A549 (cell line): Measurements from ENCODE around the gene STOML2. TPM values are rescaled to one million over a fixed set of nuclear protein-coding genes. Genes with fewer than 3 reads are reported as not detected.

Experiments used
- ATAC-seq, 2 experiments: fragments of 200-7000 bp in 1 of 2; fragments of >200 bp in 1 of 2; cut with Nextera tagmentation in 1 of 2; cut with Tn5 transposase in 1 of 2; 3 replicates each; pipeline versions ENCODE4 v1.8.0 to v1.9.1; 2018 to 2020; ENCODE audit warnings: mild to moderate bottlenecking in 1 of 2, moderate library complexity in 1 of 2
- CTCF ChIA-PET: fragments of 300-600 bp; sonication (Branson Sonifier 250); formaldehyde crosslinking; extraction: SDS; loops from one replicate; lab custom pipeline; 2021; ENCODE audit warnings: antibody characterized with exemption, inconsistent platforms; lab: Yijun Ruan, JAX
- POLR2A ChIA-PET: fragments of 350-600 bp; formaldehyde crosslinking; extraction: SDS; loops from one replicate; lab custom pipeline; 2021; ENCODE audit warnings: antibody characterized with exemption, inconsistent platforms; lab: Yijun Ruan, JAX
- DNase-seq, 2 experiments: peaks; one replicate each; pipeline versions ENCODE4 v3.0.0 to v3.0.0-alpha.2; 2011 to 2016; ENCODE audit warnings: low read depth in 1 of 2, low spot score in 1 of 2
- FAIRE-seq: peaks from 2 replicates; lab custom pipeline; 2011; peaks lifted over from hg19 to GRCh38; lab: Jason Lieb, UNC
- H3K27ac ChIP-seq, 2 experiments: fragments of >200 bp; sonication (Bioruptor Twin); formaldehyde crosslinking; 3 replicates each; pipeline ENCODE4 v1.5.1; 2016 to 2017
- H3K4me1 ChIP-seq: fragments of >200 bp; sonication (Bioruptor Twin); formaldehyde crosslinking; 3 replicates; pipeline ENCODE4 v1.6.1; 2016
- H3K4me2 ChIP-seq: fragments of >200 bp; sonication (Bioruptor Twin); formaldehyde crosslinking; 3 replicates; pipeline ENCODE4 v1.6.1; 2016
- H3K4me3 ChIP-seq: fragments of >200 bp; sonication (Bioruptor Twin); formaldehyde crosslinking; 3 replicates; pipeline ENCODE4 v1.5.1; 2016
- H3K9me3 ChIP-seq: fragments of >200 bp; sonication (Bioruptor Twin); formaldehyde crosslinking; 3 replicates; pipeline ENCODE4 v1.6.1; 2016
- BHLHE40 ChIP-seq: IDR thresholded peaks from 2 replicates; pipeline ENCODE4 v1.6.1; 2012; ENCODE audit warnings: low read depth, low read length, inconsistent platforms
- CHD4 ChIP-seq: fragments of 200-600 bp; sonication (generic); IDR thresholded peaks from 2 replicates; pipeline ENCODE4 v1.6.1; 2016; ENCODE audit warnings: antibody characterized with exemption, mild to moderate bottlenecking, borderline replicate concordance
- EHF ChIP-seq: fragments of 250-450 bp; sonication (Bioruptor Pico); IDR thresholded peaks from 2 replicates; pipeline ENCODE4 v1.5.0; 2020; ENCODE audit warnings: mild to moderate bottlenecking
- EP300 ChIP-seq, 2 experiments: fragments of >200 bp; sonication (Bioruptor Twin); formaldehyde crosslinking; IDR thresholded peaks; 2 replicates in 1 of 2; 3 replicates in 1 of 2; pipeline ENCODE4 v1.6.1; 2016 to 2017
- FOSL2 ChIP-seq, 2 experiments: fragments of 450-650 bp in 1 of 2; fragments of >200 bp in 1 of 2; sonication (Bioruptor Twin) in 1 of 2; formaldehyde crosslinking; IDR thresholded peaks; 2 replicates each; pipeline versions ENCODE4 v1.5.0 to v1.6.1; 2016 to 2020; ENCODE audit warnings: mild to moderate bottlenecking in 1 of 2, moderate library complexity in 1 of 2
- HEYL ChIP-seq: fragments of 250-450 bp; sonication (Bioruptor Pico); IDR thresholded peaks from 2 replicates; pipeline ENCODE4 v1.8.0; 2021; ENCODE audit warnings: mild to moderate bottlenecking, moderate library complexity
- HOXA7 ChIP-seq: fragments of 250-450 bp; sonication (Bioruptor Pico); IDR thresholded peaks from 2 replicates; pipeline ENCODE4 v1.5.0; 2020; ENCODE audit warnings: mild to moderate bottlenecking, moderate library complexity
- HOXB13 ChIP-seq: fragments of 250-450 bp; sonication (Bioruptor Pico); IDR thresholded peaks from 2 replicates; pipeline ENCODE4 v1.5.0; 2020; ENCODE audit warnings: low read depth, mild to moderate bottlenecking, moderate library complexity
- JUN ChIP-seq, 2 experiments: fragments of >200 bp; sonication (Bioruptor Twin); formaldehyde crosslinking; IDR thresholded peaks; 2 replicates in 1 of 2; 3 replicates in 1 of 2; pipeline ENCODE4 v1.6.1; 2016 to 2017
- KDM1A ChIP-seq: fragments of 200-600 bp; sonication (generic); IDR thresholded peaks from 2 replicates; pipeline ENCODE4 v1.6.1; 2016; ENCODE audit warnings: low read depth, mild to moderate bottlenecking
- KDM5A ChIP-seq: fragments of 200-600 bp; sonication (generic); IDR thresholded peaks from 2 replicates; pipeline ENCODE4 v1.6.1; 2016; ENCODE audit warnings: antibody characterized with exemption, mild to moderate bottlenecking
- MAZ ChIP-seq: fragments of 150-350 bp; IDR thresholded peaks from 2 replicates; pipeline ENCODE4 v1.6.1; 2014; ENCODE audit warnings: antibody characterized with exemption, low read depth, low read length, borderline replicate concordance
- MYC ChIP-seq: IDR thresholded peaks from 2 replicates; pipeline ENCODE4 v1.6.1; 2012; ENCODE audit warnings: mild to moderate bottlenecking, inconsistent platforms, low read length, improper control_type of control experiment, borderline replicate concordance
- POLR2AphosphoS2 ChIP-seq: conservative IDR thresholded peaks from 2 replicates; pipeline ENCODE4 v1.6.1; 2012; ENCODE audit warnings: low read length, improper control_type of control experiment, inconsistent platforms
- RAD21 ChIP-seq, 2 experiments: fragments of >200 bp in 1 of 2; sonication (Bioruptor Twin) in 1 of 2; formaldehyde crosslinking in 1 of 2; IDR thresholded peaks in 1 of 2; conservative IDR thresholded peaks in 1 of 2; 2 replicates in 1 of 2; 3 replicates in 1 of 2; pipeline ENCODE4 v1.6.1; 2012 to 2018; ENCODE audit warnings: inconsistent platforms in 1 of 2
- RFX5 ChIP-seq: fragments of 450-650 bp; IDR thresholded peaks from 2 replicates; pipeline ENCODE4 v1.7.1; 2014; ENCODE audit warnings: antibody characterized with exemption, mild to moderate bottlenecking, moderate library complexity
- WGBS: methylation state at CpG from one replicate; pipeline ENCODE4 v1.1.6; 2017; ENCODE audit errors: missing lambda C conversion rate; 5-methylcytosine and 5-hydroxymethylcytosine counted together
- polyA plus RNA-seq, 4 experiments: library from polyadenylated mRNA; depleted of rRNA in 3 of 4; stranded (reverse); fragments of >200 nt; fragmentation: RNase III in 1 of 4; extraction: RNeasy Plus Mini Kit Qiagen cat#74134 plus additional on column Dnase treatment in 1 of 4; gene quantifications; 2 replicates in 3 of 4; 3 replicates in 1 of 4; pipeline ENCODE4 v1.2.3, GENCODE V29; 2011 to 2017
- TF ChIP-seq, protein P1 (sequence below): IDR thresholded peaks from 2 replicates; pipeline ENCODE4 v1.6.1; 2012
- TF ChIP-seq, protein P2 (sequence below): fragments of 150-350 bp; IDR thresholded peaks from 2 replicates; pipeline ENCODE4 v1.6.1; 2014; ENCODE audit warnings: low read depth, mild to moderate bottlenecking, low read length
- TF ChIP-seq, protein P3 (sequence below): fragments of >200 bp; sonication (Bioruptor Twin); formaldehyde crosslinking; IDR thresholded peaks from 3 replicates; pipeline ENCODE4 v1.5.1; 2016

STOML2 gene
- polyA plus RNA-seq, 2 of the 4 experiments (the other 2 are of a cell fraction): 189 to 196 TPM

DNA sequence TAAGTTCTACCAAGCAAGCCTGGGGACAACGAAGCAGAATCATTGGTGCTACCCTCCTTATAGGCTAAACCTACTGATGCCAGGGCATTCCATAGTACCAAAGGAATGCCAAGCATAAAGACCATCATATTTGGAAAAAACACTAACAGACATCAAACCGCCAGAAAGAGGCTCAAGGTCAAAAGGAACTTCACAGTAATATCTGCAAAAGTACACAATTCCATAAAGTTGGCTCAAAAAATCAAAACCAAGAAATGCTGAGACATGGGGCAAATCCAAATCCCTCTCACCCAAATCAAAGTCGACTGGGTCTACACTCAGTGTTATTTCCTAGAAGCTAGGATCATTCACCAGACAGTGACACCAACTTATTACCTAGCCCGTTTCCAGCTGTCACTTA is 33.9 kb downstream of the STOML2 start (continued):
- TF ChIP-seq EP300 (IDR thresholded peaks at IDR 0.05) (no peak), RAD21 (conservative IDR thresholded peaks at IDR 0.05 in 1 of 2, IDR thresholded peaks at IDR 0.05 in 1 of 2) (no peak), RFX5 (no peak)
- TF ChIP-seq, protein P1, sequence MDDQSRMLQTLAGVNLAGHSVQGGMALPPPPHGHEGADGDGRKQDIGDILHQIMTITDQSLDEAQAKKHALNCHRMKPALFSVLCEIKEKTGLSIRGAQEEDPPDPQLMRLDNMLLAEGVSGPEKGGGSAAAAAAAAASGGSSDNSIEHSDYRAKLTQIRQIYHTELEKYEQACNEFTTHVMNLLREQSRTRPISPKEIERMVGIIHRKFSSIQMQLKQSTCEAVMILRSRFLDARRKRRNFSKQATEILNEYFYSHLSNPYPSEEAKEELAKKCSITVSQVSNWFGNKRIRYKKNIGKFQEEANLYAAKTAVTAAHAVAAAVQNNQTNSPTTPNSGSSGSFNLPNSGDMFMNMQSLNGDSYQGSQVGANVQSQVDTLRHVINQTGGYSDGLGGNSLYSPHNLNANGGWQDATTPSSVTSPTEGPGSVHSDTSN: no peak

DNA sequence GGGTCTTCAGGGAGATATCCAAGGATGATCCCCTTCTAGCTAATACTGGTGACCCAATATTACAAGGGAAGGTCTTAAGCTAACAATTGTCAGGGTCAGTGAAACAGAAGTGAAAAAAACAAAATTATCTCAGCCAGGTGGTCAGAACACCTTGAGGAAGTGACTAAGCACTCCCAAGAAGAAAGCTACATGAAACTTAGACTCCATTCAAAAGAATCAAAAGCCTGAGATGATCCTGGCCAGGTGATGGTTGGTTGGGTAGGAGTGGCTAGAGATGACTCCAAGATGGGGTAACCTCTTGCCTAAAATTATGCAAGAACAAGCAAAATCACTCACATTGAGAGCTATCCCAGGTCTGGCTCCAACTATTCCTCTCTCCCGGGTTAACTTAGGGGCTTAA is 35.9 kb downstream of the STOML2 start:
- no peak overlapping the region for H3K27ac ChIP-seq
- 96% methylated on average over 1 of the region's 1 CpG for WGBS
- no peak overlapping the region for H3K4me3 ChIP-seq
- no peak for ATAC-seq
- DNase-seq: no peak
- no peaks in the 10 kb centered on the region for H3K9me3 ChIP-seq
- H3K4me2 ChIP-seq: no peak overlapping the region
- TF ChIP-seq HEYL (no peak), BHLHE40 (no peak), FOSL2 (IDR thresholded peaks at IDR 0.05) (no peak), FOSL2 (CRISPR knock-in tag; IDR thresholded peaks at IDR 0.05) (no peak), CHD4 (no peak), KDM5A (no peak), POLR2AphosphoS2 (no peak), MAZ (no peak), JUN (IDR thresholded peaks at IDR 0.05) (no peak), EHF (no peak), RFX5 (no peak), HOXA7 (CRISPR knock-in tag) (no peak), KDM1A (no peak), MYC (no peak)
- TF ChIP-seq, protein P2, sequence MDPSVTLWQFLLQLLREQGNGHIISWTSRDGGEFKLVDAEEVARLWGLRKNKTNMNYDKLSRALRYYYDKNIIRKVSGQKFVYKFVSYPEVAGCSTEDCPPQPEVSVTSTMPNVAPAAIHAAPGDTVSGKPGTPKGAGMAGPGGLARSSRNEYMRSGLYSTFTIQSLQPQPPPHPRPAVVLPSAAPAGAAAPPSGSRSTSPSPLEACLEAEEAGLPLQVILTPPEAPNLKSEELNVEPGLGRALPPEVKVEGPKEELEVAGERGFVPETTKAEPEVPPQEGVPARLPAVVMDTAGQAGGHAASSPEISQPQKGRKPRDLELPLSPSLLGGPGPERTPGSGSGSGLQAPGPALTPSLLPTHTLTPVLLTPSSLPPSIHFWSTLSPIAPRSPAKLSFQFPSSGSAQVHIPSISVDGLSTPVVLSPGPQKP: no peak
- CTCF ChIA-PET: interaction anchor here (1.0 to 2.5 kb wide), 4 partner anchors 15 to 49 kb away, joined by 6 to 12 read pairs (median 9); partner anchors contain the start of gene PIGO
- POLR2A ChIA-PET: no interaction called here
- peaks cover 24% of the 10 kb centered on the region for H3K4me1 ChIP-seq
- FAIRE-seq: no peak

DNA sequence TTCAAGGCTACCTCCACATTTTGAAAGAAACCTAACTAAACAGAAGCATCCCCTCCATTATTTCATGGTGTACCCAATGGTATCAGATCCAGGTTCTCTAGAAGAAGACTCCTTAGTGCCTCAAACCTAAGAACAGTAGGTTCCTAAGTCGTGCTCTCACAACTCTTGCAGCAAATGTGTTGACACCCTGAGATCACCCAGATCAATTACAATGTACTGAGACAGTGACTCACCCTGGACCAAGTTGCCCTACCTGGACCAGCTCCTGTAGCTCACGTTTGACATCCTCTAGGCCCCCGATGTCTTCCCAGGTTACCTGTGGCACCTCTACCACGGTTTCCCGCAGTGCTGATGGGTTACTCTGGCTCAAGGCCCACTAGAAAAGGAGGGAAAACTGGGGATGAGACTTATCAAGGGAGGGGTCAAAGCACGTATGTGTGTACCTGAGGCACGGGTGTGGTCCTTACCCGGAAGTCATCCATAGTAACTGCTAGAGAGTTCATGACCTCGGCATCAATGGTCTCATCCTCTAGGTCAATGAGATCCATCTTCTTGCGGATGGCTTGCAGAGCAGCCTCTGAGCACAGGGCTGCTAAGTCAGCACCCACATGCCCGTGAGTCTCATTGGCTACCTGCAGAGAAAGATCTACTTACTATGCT is 42.3 kb downstream of the STOML2 start:
- FAIRE-seq (no peak), ATAC-seq (no peak), DNase-seq (no peak)
- H3K4me1 ChIP-seq: no peaks in the 10 kb centered on the region
- ChIA-PET POLR2A (interaction anchor here (0.6 kb wide), 1 partner anchor 12 kb away, joined by 4 read pairs; the partner anchor contains the start of gene VCP), CTCF (interaction anchor here (1.2 to 7.1 kb wide), 5 partner anchors 10 to 66 kb away, joined by 3 to 41 read pairs (median 4); no protein-coding TSS in a partner anchor)
- 94% methylated on average over 11 of the region's 11 CpGs for WGBS
- TF ChIP-seq HOXB13 (CRISPR knock-in tag) (no peak), HOXA7 (CRISPR knock-in tag) (no peak), MAZ (no peak), KDM5A (no peak), EP300 (IDR thresholded peaks at IDR 0.05) (no peak)
- TF ChIP-seq, protein P3, sequence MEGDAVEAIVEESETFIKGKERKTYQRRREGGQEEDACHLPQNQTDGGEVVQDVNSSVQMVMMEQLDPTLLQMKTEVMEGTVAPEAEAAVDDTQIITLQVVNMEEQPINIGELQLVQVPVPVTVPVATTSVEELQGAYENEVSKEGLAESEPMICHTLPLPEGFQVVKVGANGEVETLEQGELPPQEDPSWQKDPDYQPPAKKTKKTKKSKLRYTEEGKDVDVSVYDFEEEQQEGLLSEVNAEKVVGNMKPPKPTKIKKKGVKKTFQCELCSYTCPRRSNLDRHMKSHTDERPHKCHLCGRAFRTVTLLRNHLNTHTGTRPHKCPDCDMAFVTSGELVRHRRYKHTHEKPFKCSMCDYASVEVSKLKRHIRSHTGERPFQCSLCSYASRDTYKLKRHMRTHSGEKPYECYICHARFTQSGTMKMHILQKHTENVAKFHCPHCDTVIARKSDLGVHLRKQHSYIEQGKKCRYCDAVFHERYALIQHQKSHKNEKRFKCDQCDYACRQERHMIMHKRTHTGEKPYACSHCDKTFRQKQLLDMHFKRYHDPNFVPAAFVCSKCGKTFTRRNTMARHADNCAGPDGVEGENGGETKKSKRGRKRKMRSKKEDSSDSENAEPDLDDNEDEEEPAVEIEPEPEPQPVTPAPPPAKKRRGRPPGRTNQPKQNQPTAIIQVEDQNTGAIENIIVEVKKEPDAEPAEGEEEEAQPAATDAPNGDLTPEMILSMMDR: no peak
- no peak overlapping the region for H3K4me2 ChIP-seq
- no peak overlapping the region for H3K4me3 ChIP-seq
- no peak overlapping the region for H3K27ac ChIP-seq
- H3K9me3 ChIP-seq: no peaks in the 10 kb centered on the region
